GM18951 (cell line): ENCODE measurements around the gene BTBD10.
"Not testable (repeated sequence)": the region's sequence is repeated elsewhere in the genome, so short reads cannot be mapped to it uniquely, and the experiment has no call there.

Experiments
- POLR2A ChIP-seq: IDR thresholded peaks from 4 replicates; pipeline ENCODE4 v1.6.1; 2011; ENCODE audit warnings: mild to moderate bottlenecking; ENCODE audit not compliant: insufficient read length, insufficient read depth; ENCODE audit errors: extremely low read depth
- in situ Hi-C: fragments of 300-500 bp; cut with MboI; formaldehyde crosslinking; loops from one replicate; pipeline ENCODE4 v1.12.0; 2022; ENCODE audit warnings: low sequenced_read_pairs, mixed read lengths, inconsistent platforms; ENCODE audit not compliant: unreplicated experiment

BTBD10 gene

GRCh38 chr11:13463779-13464290, 813 bp upstream of the BTBD10 start:
- in situ Hi-C loops = no loop called here
- no peak for TF ChIP-seq POLR2A

- in situ Hi-C loops = no loop called here
- TF ChIP-seq POLR2A = no peak
Measured at GRCh38 chr11:13462311-13462900, 616 bp downstream of the BTBD10 start.

- in situ Hi-C loops = no loop called here
- no peak for TF ChIP-seq POLR2A
Measured at GRCh38 chr11:13461291-13461690, 1.7 kb downstream of the BTBD10 start.

GRCh38 chr11:13450832-13451397, 12.1 kb downstream of the BTBD10 start:
- in situ Hi-C loops = no loop called here
- TF ChIP-seq POLR2A = no peak

GRCh38 chr11:13449522-13449921, 13.5 kb downstream of the BTBD10 start:
- TF ChIP-seq POLR2A = no peak
- in situ Hi-C loops = no loop called here

- no peak for TF ChIP-seq POLR2A
- in situ Hi-C loops = no loop called here
Measured at GRCh38 chr11:13448876-13449275, 14.1 kb downstream of the BTBD10 start.

- no peak for TF ChIP-seq POLR2A
- in situ Hi-C loops = no loop called here
Measured at GRCh38 chr11:13446444-13446843, 16.6 kb downstream of the BTBD10 start.

- TF ChIP-seq POLR2A = no peak
- in situ Hi-C loops = no loop called here
Measured at GRCh38 chr11:13445588-13445987, 17.4 kb downstream of the BTBD10 start.

GRCh38 chr11:13440100-13440855, 22.7 kb downstream of the BTBD10 start:
- TF ChIP-seq POLR2A = no peak
- in situ Hi-C loops = no loop called here

GRCh38 chr11:13438291-13438690, 24.7 kb downstream of the BTBD10 start:
- TF ChIP-seq POLR2A = no peak

GRCh38 chr11:13436836-13437235, 26.2 kb downstream of the BTBD10 start:
- in situ Hi-C loops = not testable (repeated sequence)

More at GRCh38 chr11:13438291-13438690, 24.7 kb downstream of the BTBD10 start:
- in situ Hi-C loops = no loop called here

GRCh38 chr11:13434247-13435205, 28.5 kb downstream of the BTBD10 start:
- in situ Hi-C loops = no loop called here
- TF ChIP-seq POLR2A = no peak

GRCh38 chr11:13433437-13433836, 29.6 kb downstream of the BTBD10 start:
- in situ Hi-C loops = no loop called here
- TF ChIP-seq POLR2A = no peak

GRCh38 chr11:13429836-13430235, 33.2 kb downstream of the BTBD10 start:
- in situ Hi-C loops = no loop called here

More at GRCh38 chr11:13429836-13430235, 33.2 kb downstream of the BTBD10 start:
- no peak for TF ChIP-seq POLR2A
